Cardiac muscle cell (in vitro differentiated cells and primary cell): ENCODE data around the gene SS18. TPM values are rescaled to one million over a fixed set of nuclear protein-coding genes. Genes with fewer than 3 reads are reported as not detected.

Experiments
- DNase-seq, 2 donors: peaks; one replicate each; pipeline versions ENCODE4 v3.0.0 to v3.0.0-alpha.2; 2010 to 2017; ENCODE audit warnings: low read depth in 1 of 2, low spot score in 1 of 2
- H3K27ac ChIP-seq: fragments of 200-600 bp; sonication (generic); 2 replicates; pipeline ENCODE4 v1.5.1; 2016
- H3K27me3 ChIP-seq: fragments of 200-600 bp; sonication (generic); 2 replicates; pipeline ENCODE4 v1.6.0; 2016; ENCODE audit warnings: control low read depth
- H3K36me3 ChIP-seq: fragments of 200-600 bp; sonication (generic); 2 replicates; pipeline ENCODE4 v1.5.1; 2016; ENCODE audit warnings: control low read depth
- H3K4me1 ChIP-seq: fragments of 200-600 bp; sonication (generic); 2 replicates; pipeline ENCODE4 v1.8.1; 2017; ENCODE audit warnings: low read depth, mild to moderate bottlenecking, mixed run types
- H3K4me3 ChIP-seq: fragments of 200-600 bp; sonication (generic); 2 replicates; pipeline ENCODE4 v1.5.1; 2016; ENCODE audit warnings: mild to moderate bottlenecking
- H3K9me3 ChIP-seq: fragments of 200-600 bp; sonication (generic); 2 replicates; pipeline ENCODE4 v1.5.1; 2017; ENCODE audit warnings: low read depth, mild to moderate bottlenecking, control low read depth
- polyA plus RNA-seq: library from polyadenylated mRNA; unstranded; fragments of >200 nt; fragmentation: Nextera tagmentation; extraction: Ambion mirVana; gene quantifications from 2 replicates; pipeline ENCODE4 v1.2.1, GENCODE V29; 2016
- total RNA-seq: library from RNA; depleted of rRNA; stranded (reverse); fragments of >200 nt; gene quantifications from 2 replicates; pipeline ENCODE4 v1.2.3, GENCODE V29; 2016
- TF ChIP-seq, protein P1 (sequence below): IDR thresholded peaks from 2 replicates; pipeline ENCODE4 v1.5.1; 2012; ENCODE audit warnings: low read depth, mild to moderate bottlenecking, low read length

The SS18 gene
- total and polyA plus RNA-seq, 2 experiments from 2014 or later = 84.0 to 148 TPM

- H3K4me3 ChIP-seq = no peak overlapping the region
- no peak overlapping the region for H3K27ac ChIP-seq
- H3K9me3 ChIP-seq = no peaks in the 10 kb centered on the region
- no peaks in the 10 kb centered on the region for H3K36me3 ChIP-seq
- no peaks in the 10 kb centered on the region for H3K27me3 ChIP-seq
- no peak for DNase-seq
- TF ChIP-seq, protein P1, sequence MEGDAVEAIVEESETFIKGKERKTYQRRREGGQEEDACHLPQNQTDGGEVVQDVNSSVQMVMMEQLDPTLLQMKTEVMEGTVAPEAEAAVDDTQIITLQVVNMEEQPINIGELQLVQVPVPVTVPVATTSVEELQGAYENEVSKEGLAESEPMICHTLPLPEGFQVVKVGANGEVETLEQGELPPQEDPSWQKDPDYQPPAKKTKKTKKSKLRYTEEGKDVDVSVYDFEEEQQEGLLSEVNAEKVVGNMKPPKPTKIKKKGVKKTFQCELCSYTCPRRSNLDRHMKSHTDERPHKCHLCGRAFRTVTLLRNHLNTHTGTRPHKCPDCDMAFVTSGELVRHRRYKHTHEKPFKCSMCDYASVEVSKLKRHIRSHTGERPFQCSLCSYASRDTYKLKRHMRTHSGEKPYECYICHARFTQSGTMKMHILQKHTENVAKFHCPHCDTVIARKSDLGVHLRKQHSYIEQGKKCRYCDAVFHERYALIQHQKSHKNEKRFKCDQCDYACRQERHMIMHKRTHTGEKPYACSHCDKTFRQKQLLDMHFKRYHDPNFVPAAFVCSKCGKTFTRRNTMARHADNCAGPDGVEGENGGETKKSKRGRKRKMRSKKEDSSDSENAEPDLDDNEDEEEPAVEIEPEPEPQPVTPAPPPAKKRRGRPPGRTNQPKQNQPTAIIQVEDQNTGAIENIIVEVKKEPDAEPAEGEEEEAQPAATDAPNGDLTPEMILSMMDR = no peak
- H3K4me1 ChIP-seq = no peaks in the 10 kb centered on the region
These were observed 104.6 kb downstream of the SS18 start for GRCh38 chr18:25985707-25986394.

GRCh38 chr18:25983730-25984129 lies 106.7 kb downstream of the SS18 start:
- Histone ChIP-seq H3K36me3 (no peaks in the 10 kb centered on the region), H3K9me3 (no peaks in the 10 kb centered on the region), H3K4me1 (no peaks in the 10 kb centered on the region), H3K27me3 (no peaks in the 10 kb centered on the region), H3K27ac (no peak overlapping the region), H3K4me3 (no peak overlapping the region)
- TF ChIP-seq, protein P1 = no peak
- DNase-seq = no peak

- DNase-seq = no peak
- no peak overlapping the region for H3K27ac ChIP-seq
- TF ChIP-seq, protein P1 = no peak
- no peaks in the 10 kb centered on the region for H3K36me3 ChIP-seq
- no peaks in the 10 kb centered on the region for H3K9me3 ChIP-seq
- no peaks in the 10 kb centered on the region for H3K27me3 ChIP-seq
- no peaks in the 10 kb centered on the region for H3K4me1 ChIP-seq
- no peak overlapping the region for H3K4me3 ChIP-seq
These were observed 107.5 kb downstream of the SS18 start for GRCh38 chr18:25982961-25983360.

DNA sequence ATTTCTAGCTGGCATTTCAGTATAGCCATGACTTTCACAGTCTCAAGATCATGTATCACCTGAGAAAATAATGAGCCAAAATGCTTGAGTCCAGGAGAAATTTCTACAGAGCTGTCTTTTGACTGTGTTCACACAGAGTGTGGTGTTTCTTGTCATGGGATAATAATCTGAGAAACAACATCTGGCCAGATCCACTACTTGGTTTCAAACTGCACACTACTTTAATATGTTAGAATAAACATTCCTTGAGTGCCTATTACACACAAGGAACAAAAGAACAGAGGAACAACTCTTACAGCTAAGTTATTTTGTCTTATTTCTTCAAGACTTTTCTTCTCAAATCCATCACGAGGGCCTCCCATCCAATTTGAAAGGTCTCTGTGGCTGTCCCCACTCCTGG lies 108.3 kb downstream of the SS18 start:
- H3K9me3 ChIP-seq = no peaks in the 10 kb centered on the region
- TF ChIP-seq, protein P1 = no peak
- H3K36me3 ChIP-seq = no peaks in the 10 kb centered on the region
- DNase-seq = no peak
- no peak overlapping the region for H3K27ac ChIP-seq
- no peaks in the 10 kb centered on the region for H3K4me1 ChIP-seq
- H3K27me3 ChIP-seq = no peaks in the 10 kb centered on the region
- no peak overlapping the region for H3K4me3 ChIP-seq

DNA sequence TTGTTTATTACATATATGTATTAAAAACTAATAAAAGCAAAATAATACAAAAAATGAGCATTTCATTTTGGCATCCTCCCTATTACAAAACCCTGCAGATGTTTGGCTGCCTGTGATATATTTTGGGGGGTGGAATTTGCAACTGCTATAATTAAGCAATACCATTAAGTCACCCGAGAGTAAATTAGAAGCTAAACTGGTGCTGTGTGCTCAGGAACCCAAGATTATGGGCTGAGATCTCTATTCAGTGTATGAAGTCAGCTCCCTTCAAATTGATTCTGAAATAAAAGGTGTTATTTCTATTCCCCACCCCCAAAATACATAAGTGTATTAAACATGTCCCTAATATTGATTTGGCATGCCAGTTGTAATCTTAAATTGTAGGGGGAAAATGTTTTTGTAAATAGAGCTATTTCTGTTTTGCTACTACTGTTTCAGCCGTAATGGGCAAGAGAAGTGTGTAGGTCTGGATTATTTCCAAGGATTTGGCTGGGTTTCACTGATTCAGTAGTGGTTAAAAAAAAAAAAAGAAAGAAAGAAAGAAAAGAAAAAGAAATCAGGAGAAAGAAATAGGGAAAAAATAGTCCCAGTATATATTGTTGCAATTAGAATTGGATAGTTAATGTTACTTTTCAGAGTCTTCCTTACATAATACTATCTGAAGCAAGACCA lies 110.9 kb downstream of the SS18 start:
- TF ChIP-seq, protein P1 = no peak
- Histone ChIP-seq H3K4me1 (no peaks in the 10 kb centered on the region), H3K9me3 (no peaks in the 10 kb centered on the region), H3K36me3 (no peaks in the 10 kb centered on the region), H3K27me3 (no peaks in the 10 kb centered on the region), H3K27ac (no peak overlapping the region), H3K4me3 (no peak overlapping the region)
- DNase-seq = no peak
